Measurements from ENCODE around the gene SMARCAL1. TPM values are rescaled to one million over a fixed set of nuclear protein-coding genes. Genes with fewer than 3 reads are reported as not detected.

The SMARCAL1 gene
- total and polyA plus RNA-seq, 2 of the 13 experiments (the other 11 are each of a cell fraction or from before 2014, with no cell fraction given), result 12.7 to 21.3 TPM

GRCh38 chr2:216503697-216504375, 91.6 kb downstream of the SMARCAL1 start (continued):
- TF ChIP-seq ZNF574 (CRISPR knock-in tag; IDR thresholded peaks at IDR 0.05) (no peak), MLXIP (CRISPR knock-in tag; IDR thresholded peaks at IDR 0.05; ENCODE audit: borderline replicate concordance) (no peak), ATF2 (CRISPR knock-in tag; IDR thresholded peaks at IDR 0.05) (no peak), MBD4 (IDR thresholded peaks at IDR 0.05; ENCODE audit: borderline replicate concordance, low read length) (0 out of 2 replicates have a peak, but pooled peaks have one; percentile 25), AKNA (CRISPR knock-in tag; IDR thresholded peaks at IDR 0.05; ENCODE audit: borderline replicate concordance) (no peak), THAP8 (CRISPR knock-in tag; IDR thresholded peaks at IDR 0.05; ENCODE audit: borderline replicate concordance) (no peak), RFX1 (IDR thresholded peaks at IDR 0.05) (no peak), RBM22 (optimal IDR thresholded peaks at IDR 0.05; ENCODE audit: low read length) (peak; percentile 97), IKZF1 (IDR thresholded peaks at IDR 0.05) (no peak), RARG (CRISPR knock-in tag; IDR thresholded peaks at IDR 0.05; ENCODE audit: low read depth) (no peak), NFYB (CRISPR knock-in tag; IDR thresholded peaks at IDR 0.05) (no peak)
